ENCODE data around the gene S100A11.

GRCh38 chr1:152026895-152027294 lies 9.9 kb downstream of the S100A11 start:
- no peak for TF ChIP-seq EP300 (IDR thresholded peaks at IDR 0.05; ENCODE audit: borderline replicate concordance)
- no peak for TF ChIP-seq ZBTB7A (IDR thresholded peaks at IDR 0.05; ENCODE audit: low read depth)
- TF ChIP-seq TCF12 (IDR thresholded peaks at IDR 0.05; ENCODE audit: low read depth), result no peak
- no peak for TF ChIP-seq TAF1 (IDR thresholded peaks at IDR 0.05; ENCODE audit: low read depth)
- no peak for TF ChIP-seq USF1 (IDR thresholded peaks at IDR 0.05)
- TF ChIP-seq, protein P1, sequence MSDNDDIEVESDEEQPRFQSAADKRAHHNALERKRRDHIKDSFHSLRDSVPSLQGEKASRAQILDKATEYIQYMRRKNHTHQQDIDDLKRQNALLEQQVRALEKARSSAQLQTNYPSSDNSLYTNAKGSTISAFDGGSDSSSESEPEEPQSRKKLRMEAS (IDR thresholded peaks at IDR 0.05), result no peak
- no peak for TF ChIP-seq RAD21 (IDR thresholded peaks at IDR 0.05; ENCODE audit: low read depth)
- no peak for TF ChIP-seq FOXM1 (IDR thresholded peaks at IDR 0.05; ENCODE audit: borderline replicate concordance, low read depth)
- TF ChIP-seq, protein P2, sequence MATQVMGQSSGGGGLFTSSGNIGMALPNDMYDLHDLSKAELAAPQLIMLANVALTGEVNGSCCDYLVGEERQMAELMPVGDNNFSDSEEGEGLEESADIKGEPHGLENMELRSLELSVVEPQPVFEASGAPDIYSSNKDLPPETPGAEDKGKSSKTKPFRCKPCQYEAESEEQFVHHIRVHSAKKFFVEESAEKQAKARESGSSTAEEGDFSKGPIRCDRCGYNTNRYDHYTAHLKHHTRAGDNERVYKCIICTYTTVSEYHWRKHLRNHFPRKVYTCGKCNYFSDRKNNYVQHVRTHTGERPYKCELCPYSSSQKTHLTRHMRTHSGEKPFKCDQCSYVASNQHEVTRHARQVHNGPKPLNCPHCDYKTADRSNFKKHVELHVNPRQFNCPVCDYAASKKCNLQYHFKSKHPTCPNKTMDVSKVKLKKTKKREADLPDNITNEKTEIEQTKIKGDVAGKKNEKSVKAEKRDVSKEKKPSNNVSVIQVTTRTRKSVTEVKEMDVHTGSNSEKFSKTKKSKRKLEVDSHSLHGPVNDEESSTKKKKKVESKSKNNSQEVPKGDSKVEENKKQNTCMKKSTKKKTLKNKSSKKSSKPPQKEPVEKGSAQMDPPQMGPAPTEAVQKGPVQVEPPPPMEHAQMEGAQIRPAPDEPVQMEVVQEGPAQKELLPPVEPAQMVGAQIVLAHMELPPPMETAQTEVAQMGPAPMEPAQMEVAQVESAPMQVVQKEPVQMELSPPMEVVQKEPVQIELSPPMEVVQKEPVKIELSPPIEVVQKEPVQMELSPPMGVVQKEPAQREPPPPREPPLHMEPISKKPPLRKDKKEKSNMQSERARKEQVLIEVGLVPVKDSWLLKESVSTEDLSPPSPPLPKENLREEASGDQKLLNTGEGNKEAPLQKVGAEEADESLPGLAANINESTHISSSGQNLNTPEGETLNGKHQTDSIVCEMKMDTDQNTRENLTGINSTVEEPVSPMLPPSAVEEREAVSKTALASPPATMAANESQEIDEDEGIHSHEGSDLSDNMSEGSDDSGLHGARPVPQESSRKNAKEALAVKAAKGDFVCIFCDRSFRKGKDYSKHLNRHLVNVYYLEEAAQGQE (IDR thresholded peaks at IDR 0.05; ENCODE audit: low read depth), result no peak
- TF ChIP-seq CEBPB (IDR thresholded peaks at IDR 0.05), result no peak
- TF ChIP-seq YY1 (IDR thresholded peaks at IDR 0.05; ENCODE audit: low read depth), result no peak
- no peak for TF ChIP-seq EGR1 (IDR thresholded peaks at IDR 0.05)
- TF ChIP-seq TEAD4 (IDR thresholded peaks at IDR 0.05), result no peak
